Neutrophil (primary cell): Measurements from ENCODE around the gene NHERF1.

ENCODE experiments used
- H3K27ac ChIP-seq: fragments of 200-600 bp; sonication (generic); 2 replicates; pipeline ENCODE4 v1.5.1; 2016; ENCODE audit warnings: mild to moderate bottlenecking, moderate library complexity
- H3K27me3 ChIP-seq: fragments of 200-600 bp; sonication (generic); 2 replicates; pipeline ENCODE4 v1.6.0; 2016; ENCODE audit warnings: mild to moderate bottlenecking
- H3K36me3 ChIP-seq: fragments of 200-600 bp; sonication (generic); 2 replicates; pipeline ENCODE4 v1.5.1; 2017
- H3K4me1 ChIP-seq, 2 experiments: fragments of 200-600 bp in 1 of 2; sonication (generic) in 1 of 2; 1 replicate in 1 of 2; 2 replicates in 1 of 2; pipeline versions ENCODE4 v1.5.1 to v1.6.1; 2013 to 2016; ENCODE audit warnings: low read depth in 1 of 2, low read length in 1 of 2, mild to moderate bottlenecking in 1 of 2, moderate library complexity in 1 of 2; ENCODE audit not compliant: control insufficient read depth in 1 of 2, insufficient read depth in 1 of 2
- H3K4me3 ChIP-seq, 2 experiments: fragments of 200-600 bp in 1 of 2; sonication (generic) in 1 of 2; 1 replicate in 1 of 2; 2 replicates in 1 of 2; pipeline ENCODE4 v1.5.1; 2013 to 2016; ENCODE audit warnings: low read depth in 1 of 2, low read length in 1 of 2, mild to moderate bottlenecking in 1 of 2, moderate library complexity in 1 of 2
- H3K9me3 ChIP-seq: fragments of 200-600 bp; sonication (generic); 2 replicates; pipeline ENCODE4 v1.5.1; 2016
- TF ChIP-seq, protein P1 (sequence below): fragments of 200-600 bp; sonication (generic); IDR thresholded peaks from 2 replicates; pipeline ENCODE4 v1.5.1; 2016; ENCODE audit warnings: antibody characterized with exemption

NHERF1 gene

DNA sequence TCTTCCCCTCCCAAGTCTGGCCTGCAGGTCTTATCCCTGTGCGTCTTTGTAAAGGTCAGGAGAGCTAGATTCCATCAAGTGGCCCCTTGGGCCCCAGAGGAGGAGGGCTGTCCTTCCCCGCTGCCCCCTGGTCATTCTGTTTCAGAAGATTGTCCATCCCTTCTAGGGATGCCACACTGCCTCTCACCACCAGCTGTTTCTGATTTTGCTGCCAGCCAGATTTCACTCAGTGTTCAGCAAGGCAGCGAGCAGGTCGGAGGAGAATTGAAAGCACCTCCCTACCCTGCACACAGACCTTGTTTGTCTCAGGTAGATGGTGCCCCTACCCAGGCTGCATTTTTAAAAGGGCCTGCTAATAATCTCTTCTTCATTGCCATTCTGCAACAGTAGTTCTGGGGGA is 49.4 kb downstream of the NHERF1 start:
- TF ChIP-seq, protein P1, sequence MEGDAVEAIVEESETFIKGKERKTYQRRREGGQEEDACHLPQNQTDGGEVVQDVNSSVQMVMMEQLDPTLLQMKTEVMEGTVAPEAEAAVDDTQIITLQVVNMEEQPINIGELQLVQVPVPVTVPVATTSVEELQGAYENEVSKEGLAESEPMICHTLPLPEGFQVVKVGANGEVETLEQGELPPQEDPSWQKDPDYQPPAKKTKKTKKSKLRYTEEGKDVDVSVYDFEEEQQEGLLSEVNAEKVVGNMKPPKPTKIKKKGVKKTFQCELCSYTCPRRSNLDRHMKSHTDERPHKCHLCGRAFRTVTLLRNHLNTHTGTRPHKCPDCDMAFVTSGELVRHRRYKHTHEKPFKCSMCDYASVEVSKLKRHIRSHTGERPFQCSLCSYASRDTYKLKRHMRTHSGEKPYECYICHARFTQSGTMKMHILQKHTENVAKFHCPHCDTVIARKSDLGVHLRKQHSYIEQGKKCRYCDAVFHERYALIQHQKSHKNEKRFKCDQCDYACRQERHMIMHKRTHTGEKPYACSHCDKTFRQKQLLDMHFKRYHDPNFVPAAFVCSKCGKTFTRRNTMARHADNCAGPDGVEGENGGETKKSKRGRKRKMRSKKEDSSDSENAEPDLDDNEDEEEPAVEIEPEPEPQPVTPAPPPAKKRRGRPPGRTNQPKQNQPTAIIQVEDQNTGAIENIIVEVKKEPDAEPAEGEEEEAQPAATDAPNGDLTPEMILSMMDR, result no peak
- Histone ChIP-seq H3K27ac (no peak overlapping the region), H3K27me3 (no peaks in the 10 kb centered on the region), H3K36me3 (peaks cover 100% of the 10 kb centered on the region), H3K4me1 (no peaks in the 10 kb centered on the region), H3K4me3 (no peak overlapping the region), H3K9me3 (no peaks in the 10 kb centered on the region)

DNA sequence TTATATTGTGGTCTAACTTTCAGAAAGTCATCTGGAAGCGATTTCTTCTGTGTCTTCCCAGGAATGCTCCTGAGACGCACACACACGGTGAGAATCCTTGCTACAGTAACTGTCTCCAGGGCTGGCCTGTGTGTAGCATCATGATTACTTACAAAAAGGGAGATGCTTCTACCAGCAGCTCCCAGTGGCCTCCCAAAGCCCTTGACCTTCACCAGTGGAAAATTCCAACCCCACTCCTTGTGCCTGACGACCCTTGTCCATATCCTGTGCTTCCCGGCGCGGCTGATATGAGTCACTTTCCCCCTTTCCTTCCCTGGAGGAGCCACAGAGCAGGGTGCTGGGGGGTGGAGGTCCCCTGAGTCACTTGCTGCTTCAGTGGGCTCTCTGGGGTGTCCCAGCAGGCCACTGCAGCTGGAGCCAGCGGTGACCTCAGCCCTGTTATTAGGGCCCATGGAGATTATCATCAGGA is 49.8 kb downstream of the NHERF1 start:
- no peaks in the 10 kb centered on the region for H3K4me1 ChIP-seq
- TF ChIP-seq, protein P1, result no peak
- no peaks in the 10 kb centered on the region for H3K27me3 ChIP-seq
- H3K4me3 ChIP-seq, result no peak overlapping the region
- H3K36me3 ChIP-seq, result peaks cover 99% of the 10 kb centered on the region
- H3K9me3 ChIP-seq, result no peaks in the 10 kb centered on the region
- no peak overlapping the region for H3K27ac ChIP-seq

DNA sequence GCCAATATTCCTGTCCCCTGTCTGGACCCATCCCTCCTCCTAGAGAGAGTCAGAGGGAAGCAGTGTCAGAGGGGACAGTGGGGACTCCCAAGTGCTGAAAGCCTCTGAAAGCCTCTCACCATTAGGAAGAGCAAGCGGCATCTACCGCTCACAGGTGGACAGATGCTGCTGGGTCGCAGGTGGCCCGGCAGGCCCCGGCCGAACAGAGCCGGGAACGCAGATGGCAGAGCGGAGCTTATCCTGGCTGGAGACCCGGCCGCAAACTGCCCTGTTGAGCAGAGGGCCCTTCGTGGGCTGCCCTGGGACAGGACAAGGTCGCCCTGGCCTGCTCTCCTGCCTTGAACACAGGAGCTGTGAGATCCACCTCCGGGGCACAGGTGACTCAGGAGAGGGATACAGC is 50.7 kb downstream of the NHERF1 start:
- TF ChIP-seq, protein P1, result no peak
- Histone ChIP-seq H3K27me3 (no peaks in the 10 kb centered on the region), H3K4me3 (no peak overlapping the region), H3K36me3 (peaks cover 97% of the 10 kb centered on the region), H3K9me3 (no peaks in the 10 kb centered on the region), H3K27ac (no peak overlapping the region), H3K4me1 (no peaks in the 10 kb centered on the region)

DNA sequence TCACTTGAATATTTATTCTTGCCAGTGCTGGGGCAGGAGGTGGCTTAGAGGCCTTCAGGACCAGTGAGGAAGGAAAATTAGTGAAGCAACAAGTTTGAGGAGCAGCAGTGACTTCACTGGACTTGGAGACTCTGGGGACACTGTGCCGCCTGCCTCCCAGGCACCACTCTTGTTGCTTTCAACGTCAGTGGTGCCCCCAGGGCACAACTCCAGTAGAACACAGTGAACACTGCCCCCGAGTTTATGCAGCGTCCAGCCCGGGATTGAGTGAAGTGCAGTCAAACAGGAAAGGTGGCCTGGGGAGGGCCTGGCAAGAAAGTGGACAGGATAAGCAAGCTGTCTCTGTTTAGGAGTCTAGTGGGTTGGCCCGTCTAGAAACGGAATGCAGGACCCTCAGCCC is 52.1 kb downstream of the NHERF1 start:
- Histone ChIP-seq H3K4me3 (no peak overlapping the region), H3K9me3 (no peaks in the 10 kb centered on the region), H3K4me1 (no peaks in the 10 kb centered on the region), H3K36me3 (peaks cover 97% of the 10 kb centered on the region), H3K27me3 (no peaks in the 10 kb centered on the region), H3K27ac (no peak overlapping the region)
- TF ChIP-seq, protein P1, result no peak

DNA sequence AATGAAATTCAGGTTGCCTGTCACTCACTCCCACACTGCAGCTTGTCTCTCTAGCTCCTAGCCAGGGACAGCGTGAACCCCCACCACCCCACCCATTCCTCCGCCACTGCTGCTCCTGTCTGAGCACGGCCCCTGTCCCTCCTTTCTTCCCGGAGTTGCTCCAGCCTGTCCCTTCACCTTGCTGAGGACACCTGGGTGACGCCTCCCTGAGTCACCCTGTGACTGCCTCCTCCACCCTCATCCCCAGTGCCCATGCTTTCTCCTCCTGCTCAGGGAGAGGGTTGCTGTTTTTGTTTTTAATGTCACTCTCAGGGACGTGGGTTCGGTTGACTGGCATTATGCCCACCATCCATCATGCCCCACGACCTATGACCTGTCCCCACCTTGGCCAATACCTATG is 53.5 kb downstream of the NHERF1 start:
- H3K36me3 ChIP-seq, result peaks cover 90% of the 10 kb centered on the region
- TF ChIP-seq, protein P1, result no peak

More for the DNA sequence above, 53.5 kb downstream of the NHERF1 start:
- H3K27ac ChIP-seq, result no peak overlapping the region
- H3K4me3 ChIP-seq, result no peak overlapping the region
- no peaks in the 10 kb centered on the region for H3K27me3 ChIP-seq
- H3K9me3 ChIP-seq, result no peaks in the 10 kb centered on the region
- no peaks in the 10 kb centered on the region for H3K4me1 ChIP-seq
